NCI-H748 treated with DMSO at 0.1 percent for 48 hours (cell line): ENCODE results near the gene FGF8.

Source experiments
- DNase-seq: peaks from one replicate; lab custom pipeline; 2025; lab: John Stamatoyannopoulos, UW

The FGF8 gene

GRCh38 chr10:101732096-101732495 is 43.8 kb downstream of the FGF8 start:
- DNase-seq: no peak

GRCh38 chr10:101726115-101726387 is 49.9 kb downstream of the FGF8 start:
- no peak for DNase-seq

- DNase-seq: no peak
Observed at GRCh38 chr10:101725296-101726114, 50.4 kb downstream of the FGF8 start.

- no peak for DNase-seq
Observed at GRCh38 chr10:101724446-101724845, 51.5 kb downstream of the FGF8 start.

- no peak for DNase-seq
Observed at GRCh38 chr10:101723176-101723575, 52.7 kb downstream of the FGF8 start.

GRCh38 chr10:101721806-101722205 is 54.1 kb downstream of the FGF8 start:
- no peak for DNase-seq

- DNase-seq: no peak
Observed at GRCh38 chr10:101720606-101721230, 55.2 kb downstream of the FGF8 start.
